ENCODE data around the gene ETV6. TPM values are rescaled to one million over a fixed set of nuclear protein-coding genes. Genes with fewer than 3 reads are reported as not detected.

Gene ETV6
- total and polyA plus RNA-seq, 3 donors from 2014 or later = 7.8 to 20.9 (median 16.3) TPM

GRCh38 chr12:11707535-11707934, 58.1 kb downstream of the ETV6 start:
- Histone ChIP-seq H3K4me3 (no peak overlapping the region), H3K27ac (peak overlapping the region; percentile 18 to 49), H3K4me1 (peaks cover 27% of the 10 kb centered on the region), H3K27me3 (no peaks in the 10 kb centered on the region), H3K9me3 (no peaks in the 10 kb centered on the region), H3K36me3 (ENCODE audit: low read depth, missing control alignments) (no peaks in the 10 kb centered on the region)
- TF ChIP-seq CTCF (IDR thresholded peaks at IDR 0.05) (no peak), POLR2A (IDR thresholded peaks at IDR 0.05) (no peak)
- intact Hi-C loops (cut with DNase I; ENCODE audit: low total_unique reads) = no loop called here
- WGBS, 2 donors = 30 to 33% methylated on average over 7 of the region's 7 CpGs
- DNase-seq = no peak

- TF ChIP-seq CTCF (IDR thresholded peaks at IDR 0.05) (no peak), POLR2A (IDR thresholded peaks at IDR 0.05) (no peak)
- Histone ChIP-seq H3K36me3 (ENCODE audit: low read depth, missing control alignments) (no peaks in the 10 kb centered on the region), H3K9me3 (no peaks in the 10 kb centered on the region), H3K4me1 (peaks cover 27% of the 10 kb centered on the region), H3K27me3 (no peaks in the 10 kb centered on the region), H3K27ac (no peak overlapping the region), H3K4me3 (no peak overlapping the region)
- no peak for DNase-seq
- intact Hi-C loops (cut with DNase I; ENCODE audit: low total_unique reads) = no loop called here
- WGBS, 2 donors = 88 to 95% methylated on average over 4 of the region's 4 CpGs
Measured at GRCh38 chr12:11709513-11709912, 60.0 kb downstream of the ETV6 start.

- Histone ChIP-seq H3K4me1 (peaks cover 23% of the 10 kb centered on the region), H3K9me3 (no peaks in the 10 kb centered on the region), H3K36me3 (ENCODE audit: low read depth, missing control alignments) (no peaks in the 10 kb centered on the region), H3K27me3 (no peaks in the 10 kb centered on the region), H3K27ac (no peak overlapping the region), H3K4me3 (no peak overlapping the region)
- WGBS, 2 donors = 89 to 96% methylated on average over 6 of the region's 6 CpGs
- TF ChIP-seq POLR2A (IDR thresholded peaks at IDR 0.05) = no peak
- no peak for TF ChIP-seq CTCF (IDR thresholded peaks at IDR 0.05)
- DNase-seq = no peak
- intact Hi-C loops (cut with DNase I; ENCODE audit: low total_unique reads) = no loop called here
Measured at GRCh38 chr12:11710431-11710830, 61.0 kb downstream of the ETV6 start.

- H3K27me3 ChIP-seq = no peaks in the 10 kb centered on the region
- no peak for DNase-seq
- no peak overlapping the region for H3K4me3 ChIP-seq
- TF ChIP-seq CTCF (IDR thresholded peaks at IDR 0.05) (no peak), POLR2A (IDR thresholded peaks at IDR 0.05) (no peak)
- WGBS, 2 donors = 50 to 51% methylated on average over 3 of the region's 3 CpGs
- H3K9me3 ChIP-seq = no peaks in the 10 kb centered on the region
- peaks cover 19% of the 10 kb centered on the region for H3K4me1 ChIP-seq
- intact Hi-C loops (cut with DNase I; ENCODE audit: low total_unique reads) = no loop called here
- no peaks in the 10 kb centered on the region for H3K36me3 ChIP-seq (ENCODE audit: low read depth, missing control alignments)
- H3K27ac ChIP-seq = peak overlapping the region in 1 of 2 donors; percentile 54
Measured at GRCh38 chr12:11710906-11711305, 61.4 kb downstream of the ETV6 start.

- intact Hi-C loops (cut with DNase I; ENCODE audit: low total_unique reads) = no loop called here
- WGBS, 2 donors = 70 to 82% methylated on average over 9 of the region's 9 CpGs
- Histone ChIP-seq H3K4me1 (peaks cover 12% of the 10 kb centered on the region), H3K27me3 (no peaks in the 10 kb centered on the region), H3K4me3 (no peak overlapping the region), H3K36me3 (ENCODE audit: low read depth, missing control alignments) (no peaks in the 10 kb centered on the region), H3K9me3 (no peaks in the 10 kb centered on the region), H3K27ac (peak overlapping the region in 1 of 2 donors; percentile 54)
- DNase-seq = no peak
- TF ChIP-seq CTCF (IDR thresholded peaks at IDR 0.05) = no peak
- TF ChIP-seq POLR2A (IDR thresholded peaks at IDR 0.05) = no peak
Measured at GRCh38 chr12:11711651-11712327, 62.3 kb downstream of the ETV6 start.

Measured in testis (tissue), 3 donors.